SK-N-MC (cell line): ENCODE measurements around the gene PTRH2.

Experiments used
- EZH2 ChIP-seq: fragments of 200-600 bp; sonication (generic); IDR thresholded peaks from one replicate; pipeline ENCODE4 v1.6.1; 2017; ENCODE audit warnings: antibody characterized with exemption
- POLR2AphosphoS5 ChIP-seq: IDR thresholded peaks from 2 replicates; pipeline ENCODE4 v1.6.1; 2012; ENCODE audit warnings: mild to moderate bottlenecking, low read depth, low read length, borderline replicate concordance

GRCh38 chr17:59719526-59719925 is 12.3 kb upstream of the PTRH2 start:
- TF ChIP-seq EZH2 = no peak
- TF ChIP-seq POLR2AphosphoS5 = no peak
